Prostate gland (tissue), 2 donors: Measurements from ENCODE around the gene ESRRB. TPM values are rescaled to one million over a fixed set of nuclear protein-coding genes. Genes with fewer than 3 reads are reported as not detected.

Experiments used
- DNase-seq: peaks from one replicate; pipeline ENCODE4 v3.0.0-alpha.2; 2019; ENCODE audit warnings: low spot score
- H3K27ac ChIP-seq, 2 donors: fragments of 200-600 bp; sonication (generic); 2 replicates each; pipeline ENCODE4 v1.5.1; 2017 to 2019
- H3K27me3 ChIP-seq: fragments of 200-600 bp; sonication (generic); replicated peaks from 2 replicates; pipeline ENCODE4 v1.5.1; 2019; ENCODE audit not compliant: insufficient read depth
- H3K36me3 ChIP-seq, 2 donors: fragments of 200-600 bp; sonication (generic); 1 replicate in 1 of 2; 2 replicates in 1 of 2; pipeline versions ENCODE4 v1.5.1 to v1.8.1; 2017 to 2019
- H3K4me1 ChIP-seq: fragments of 200-600 bp; sonication (generic); replicated peaks from 2 replicates; pipeline ENCODE4 v1.5.1; 2019
- H3K4me3 ChIP-seq, 2 donors: fragments of 200-600 bp; sonication (generic); 2 replicates each; pipeline ENCODE4 v1.5.1; 2017 to 2019
- H3K9me3 ChIP-seq: fragments of 200-600 bp; sonication (generic); 2 replicates; pipeline ENCODE4 v1.5.1; 2017
- CTCF ChIP-seq, 4 experiments: fragments of 200-600 bp in 2 of 4; fragments of 450-650 bp in 2 of 4; sonication (generic) in 2 of 4; IDR thresholded peaks; 1 replicate in 3 of 4; 2 replicates in 1 of 4; pipeline ENCODE4 v1.5.1; 2016 to 2019; ENCODE audit warnings: antibody characterized with exemption in 4 of 4, mild to moderate bottlenecking in 2 of 4, moderate library complexity in 2 of 4
- POLR2A ChIP-seq: fragments of 450-650 bp; IDR thresholded peaks from one replicate; pipeline ENCODE4 v1.6.1; 2016; ENCODE audit warnings: antibody characterized with exemption, mild to moderate bottlenecking
- POLR2AphosphoS5 ChIP-seq: sonication (generic); formaldehyde crosslinking; IDR thresholded peaks from one replicate; pipeline ENCODE4 v1.6.1; 2017; ENCODE audit warnings: antibody characterized with exemption
- WGBS: methylation state at CpG from one replicate; pipeline ENCODE4 v1.1.5; 2018; 5-methylcytosine and 5-hydroxymethylcytosine counted together
- intact Hi-C: fragments of 100-400 bp; cut with DNase I; formaldehyde crosslinking; loops from one replicate; pipeline ENCODE4 v1.14.2; 2022
- total RNA-seq, 2 donors: library from RNA; depleted of rRNA; stranded (reverse); fragments of >200 nt; gene quantifications; one replicate each; pipeline ENCODE4 v1.1.0, GENCODE V29; 2016

The ESRRB gene
- total RNA-seq, 2 donors from 2014 or later = 0.32 TPM; not detected in 1

GRCh38 chr14:76419399-76419798, 43.5 kb downstream of the ESRRB start:
- WGBS = 77% methylated on average over 3 of the region's 3 CpGs
- Histone ChIP-seq H3K27ac (no peak overlapping the region), H3K4me3 (no peak overlapping the region), H3K9me3 (no peaks in the 10 kb centered on the region), H3K36me3 (no peaks in the 10 kb centered on the region), H3K27me3 (no peaks in the 10 kb centered on the region), H3K4me1 (no peaks in the 10 kb centered on the region)
- intact Hi-C loops = no loop called here
- no peak for TF ChIP-seq POLR2AphosphoS5
- DNase-seq = no peak

- intact Hi-C loops = no loop called here
- TF ChIP-seq CTCF (IDR thresholded peaks at IDR 0.05) (no peak), POLR2A (no peak), POLR2AphosphoS5 (no peak)
- H3K27me3 ChIP-seq = no peaks in the 10 kb centered on the region
- no peaks in the 10 kb centered on the region for H3K9me3 ChIP-seq
- H3K27ac ChIP-seq = no peak overlapping the region
- whole genome bisulfite sequencing = 65% methylated on average over 4 of the region's 4 CpGs
- no peaks in the 10 kb centered on the region for H3K4me1 ChIP-seq
- H3K4me3 ChIP-seq = no peak overlapping the region
- DNase-seq = no peak
- H3K36me3 ChIP-seq = no peaks in the 10 kb centered on the region
Measured at GRCh38 chr14:76420827-76421226, 44.9 kb downstream of the ESRRB start.

- Histone ChIP-seq H3K4me1 (no peaks in the 10 kb centered on the region), H3K27ac (no peak overlapping the region), H3K9me3 (no peaks in the 10 kb centered on the region), H3K36me3 (no peaks in the 10 kb centered on the region), H3K4me3 (no peak overlapping the region), H3K27me3 (no peaks in the 10 kb centered on the region)
- TF ChIP-seq CTCF (IDR thresholded peaks at IDR 0.05) (no peak), POLR2AphosphoS5 (no peak), POLR2A (no peak)
- no peak for DNase-seq
- 81% methylated on average over 4 of the region's 4 CpGs for WGBS
- intact Hi-C loops = no loop called here
Measured at GRCh38 chr14:76421662-76422061, 45.7 kb downstream of the ESRRB start.

GRCh38 chr14:76422662-76423061, 46.7 kb downstream of the ESRRB start:
- H3K27ac ChIP-seq = no peak overlapping the region
- TF ChIP-seq POLR2AphosphoS5 (no peak), CTCF (IDR thresholded peaks at IDR 0.05) (no peak), POLR2A (no peak)
- intact Hi-C loops = no loop called here

GRCh38 chr14:76423534-76423933, 47.6 kb downstream of the ESRRB start:
- intact Hi-C loops = no loop called here
- H3K4me1 ChIP-seq = no peaks in the 10 kb centered on the region
- no peaks in the 10 kb centered on the region for H3K27me3 ChIP-seq
- DNase-seq = no peak
- no peaks in the 10 kb centered on the region for H3K36me3 ChIP-seq
- H3K27ac ChIP-seq = no peak overlapping the region
- WGBS = 99% methylated on average over 5 of the region's 5 CpGs
- no peaks in the 10 kb centered on the region for H3K9me3 ChIP-seq
- TF ChIP-seq CTCF (IDR thresholded peaks at IDR 0.05) (no peak), POLR2AphosphoS5 (no peak), POLR2A (no peak)
- H3K4me3 ChIP-seq = no peak overlapping the region

More at GRCh38 chr14:76422662-76423061, 46.7 kb downstream of the ESRRB start:
- no peaks in the 10 kb centered on the region for H3K4me1 ChIP-seq
- WGBS = 85% methylated on average over 7 of the region's 7 CpGs
- no peaks in the 10 kb centered on the region for H3K36me3 ChIP-seq
- H3K27me3 ChIP-seq = no peaks in the 10 kb centered on the region
- H3K4me3 ChIP-seq = no peak overlapping the region
- H3K9me3 ChIP-seq = no peaks in the 10 kb centered on the region
- DNase-seq = no peak
